ENCODE results near the gene ARAP1.

DNA sequence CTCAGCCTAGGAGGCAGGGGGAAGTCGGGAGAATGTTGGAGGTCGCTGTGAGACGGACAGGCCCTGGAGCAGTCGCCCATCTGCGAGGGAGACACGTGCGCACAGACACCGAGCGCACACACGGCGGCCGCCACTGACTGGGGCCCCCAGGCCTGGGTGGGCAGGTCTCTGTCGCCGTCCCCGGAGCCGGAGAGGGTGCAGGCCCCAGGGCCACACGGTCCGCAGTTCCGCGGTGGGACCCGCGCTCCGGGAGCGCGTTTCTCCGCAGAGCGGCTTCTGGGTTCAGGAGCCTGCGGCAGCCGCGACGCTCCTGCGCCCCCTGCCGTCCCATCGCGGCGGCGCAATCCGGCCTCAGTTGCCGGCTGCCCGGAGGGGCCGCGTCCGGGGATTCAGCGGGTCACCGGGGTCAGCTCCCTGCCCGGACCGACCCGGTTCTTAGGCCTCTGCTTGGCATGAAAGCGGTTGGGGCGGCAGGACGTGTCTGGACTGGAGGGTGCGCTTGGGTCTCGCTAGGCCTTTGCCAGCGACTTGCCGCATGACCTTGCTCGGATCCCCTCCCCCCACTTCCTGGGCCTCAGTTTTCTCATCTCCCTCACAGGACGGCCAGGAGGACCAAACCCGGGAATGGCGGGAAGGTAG, 109.2 kb downstream of the ARAP1 start:
- no peak for TF ChIP-seq POLR2A (IDR thresholded peaks at IDR 0.05)
- TF ChIP-seq, protein P1, sequence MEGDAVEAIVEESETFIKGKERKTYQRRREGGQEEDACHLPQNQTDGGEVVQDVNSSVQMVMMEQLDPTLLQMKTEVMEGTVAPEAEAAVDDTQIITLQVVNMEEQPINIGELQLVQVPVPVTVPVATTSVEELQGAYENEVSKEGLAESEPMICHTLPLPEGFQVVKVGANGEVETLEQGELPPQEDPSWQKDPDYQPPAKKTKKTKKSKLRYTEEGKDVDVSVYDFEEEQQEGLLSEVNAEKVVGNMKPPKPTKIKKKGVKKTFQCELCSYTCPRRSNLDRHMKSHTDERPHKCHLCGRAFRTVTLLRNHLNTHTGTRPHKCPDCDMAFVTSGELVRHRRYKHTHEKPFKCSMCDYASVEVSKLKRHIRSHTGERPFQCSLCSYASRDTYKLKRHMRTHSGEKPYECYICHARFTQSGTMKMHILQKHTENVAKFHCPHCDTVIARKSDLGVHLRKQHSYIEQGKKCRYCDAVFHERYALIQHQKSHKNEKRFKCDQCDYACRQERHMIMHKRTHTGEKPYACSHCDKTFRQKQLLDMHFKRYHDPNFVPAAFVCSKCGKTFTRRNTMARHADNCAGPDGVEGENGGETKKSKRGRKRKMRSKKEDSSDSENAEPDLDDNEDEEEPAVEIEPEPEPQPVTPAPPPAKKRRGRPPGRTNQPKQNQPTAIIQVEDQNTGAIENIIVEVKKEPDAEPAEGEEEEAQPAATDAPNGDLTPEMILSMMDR (IDR thresholded peaks at IDR 0.05): peak; percentile 93 to 95 (median 94)
- TF ChIP-seq POLR2AphosphoS5 (IDR thresholded peaks at IDR 0.05): no peak
